H1 (cell line): ENCODE results near the gene PIK3R5. TPM values are rescaled to one million over a fixed set of nuclear protein-coding genes. Genes with fewer than 3 reads are reported as not detected.

ENCODE experiments used
- CTCF ChIA-PET: fragments of 300-600 bp; sonication (Branson Sonifier 250); formaldehyde crosslinking; loops from one replicate; lab custom pipeline; 2021; ENCODE audit not compliant: partially characterized antibody; lab: Charles Lee
- POLR2A ChIA-PET: fragments of 300-600 bp; sonication (Branson Sonifier 250); formaldehyde crosslinking; loops from one replicate; lab custom pipeline; 2021; ENCODE audit warnings: inconsistent platforms; ENCODE audit not compliant: partially characterized antibody; lab: Charles Lee
- DNase-seq, 2 experiments: peaks; one replicate each; pipeline versions ENCODE4 v3.0.0 to v3.0.0-alpha.2; 2010 to 2022; ENCODE audit warnings: low spot score in 2 of 2, low read depth in 1 of 2, mixed read lengths in 1 of 2
- FAIRE-seq: peaks from 2 replicates; lab custom pipeline; 2011; peaks lifted over from hg19 to GRCh38; lab: Jason Lieb, UNC
- H2AFZ ChIP-seq: 2 replicates; pipeline ENCODE4 v1.8.1; 2012; ENCODE audit warnings: low read length, inconsistent platforms
- H2AK5ac ChIP-seq: 2 replicates; pipeline ENCODE4 v1.6.1; 2013; ENCODE audit warnings: low read depth, low read length
- H2BK120ac ChIP-seq: replicated peaks from 2 replicates; pipeline ENCODE3; 2013; ENCODE audit warnings: low read depth, low read length, inconsistent platforms
- H2BK12ac ChIP-seq: 2 replicates; pipeline ENCODE4 v1.6.1; 2013; ENCODE audit warnings: low read depth, low read length
- H2BK15ac ChIP-seq: 2 replicates; pipeline ENCODE4 v1.6.1; 2013; ENCODE audit warnings: low read length
- H2BK20ac ChIP-seq: 2 replicates; pipeline ENCODE4 v1.6.1; 2013; ENCODE audit warnings: low read length
- H2BK5ac ChIP-seq: 2 replicates; pipeline ENCODE4 v1.6.1; 2013; ENCODE audit warnings: low read depth, low read length
- H3K14ac ChIP-seq: 2 replicates; pipeline ENCODE4 v1.6.1; 2013; ENCODE audit warnings: inconsistent platforms; ENCODE audit not compliant: insufficient read length
- H3K18ac ChIP-seq: 2 replicates; pipeline ENCODE4 v1.6.1; 2013; ENCODE audit warnings: low read length; ENCODE audit errors: extremely low read depth
- H3K23ac ChIP-seq: 2 replicates; pipeline ENCODE4 v1.6.1; 2013; ENCODE audit warnings: inconsistent platforms; ENCODE audit not compliant: insufficient read length
- H3K23me2 ChIP-seq: 2 replicates; pipeline ENCODE4 v1.6.1; 2013; ENCODE audit warnings: low read depth, low read length
- H3K27ac ChIP-seq: 2 replicates; pipeline ENCODE4 v1.6.1; 2011; ENCODE audit warnings: low read depth, low read length, inconsistent platforms
- H3K27me3 ChIP-seq, 4 experiments: replicated peaks in 1 of 4; 1 replicate in 1 of 4; 2 replicates in 3 of 4; pipeline versions ENCODE4 v1.6.1 to v1.8.1; 2011 to 2013; ENCODE audit warnings: low read length in 3 of 4, mild to moderate bottlenecking in 3 of 4, inconsistent platforms in 2 of 4, mixed read lengths in 2 of 4, moderate library complexity in 1 of 4; ENCODE audit not compliant: control insufficient read depth in 3 of 4, insufficient read depth in 3 of 4; ENCODE audit errors: extremely low read depth in 1 of 4
- H3K36me3 ChIP-seq, 4 experiments: 2 replicates each; pipeline versions ENCODE4 v1.6.1 to v1.8.1; 2011 to 2013; ENCODE audit warnings: mild to moderate bottlenecking in 4 of 4, low read length in 3 of 4, moderate library complexity in 2 of 4, control low read depth in 1 of 4, inconsistent platforms in 1 of 4; ENCODE audit not compliant: insufficient read depth in 4 of 4, control insufficient read depth in 2 of 4
- H3K4ac ChIP-seq: replicated peaks from 2 replicates; pipeline ENCODE3; 2013; ENCODE audit warnings: low read length, low read depth, mixed read lengths, inconsistent platforms; ENCODE audit not compliant: insufficient read length
- H3K4me1 ChIP-seq, 4 experiments: replicated peaks in 1 of 4; 1 replicate in 1 of 4; 2 replicates in 3 of 4; pipeline versions ENCODE4 v1.6.1 to v1.8.1; 2011 to 2013; ENCODE audit warnings: low read length in 3 of 4, inconsistent platforms in 2 of 4, mixed read lengths in 1 of 4; ENCODE audit not compliant: insufficient read depth in 4 of 4, control insufficient read depth in 3 of 4
- H3K4me2 ChIP-seq, 2 experiments: 2 replicates each; pipeline versions ENCODE4 v1.6.1 to v1.8.1; 2011 to 2013; ENCODE audit warnings: low read depth in 2 of 2, low read length in 2 of 2, control low read depth in 1 of 2, inconsistent platforms in 1 of 2, mild to moderate bottlenecking in 1 of 2; ENCODE audit not compliant: insufficient read depth in 1 of 2
- H3K4me3 ChIP-seq, 4 experiments: fragments of 200-600, 300-600 bp in 1 of 4; sonication (generic), shearing (Covaris generic), sonication (Bioruptor Twin) in 1 of 4; 2 replicates each; pipeline versions ENCODE4 v1.5.1 to v1.8.1; 2011 to 2016; ENCODE audit warnings: low read length in 4 of 4, low read depth in 3 of 4, control low read depth in 2 of 4, inconsistent platforms in 2 of 4, mild to moderate bottlenecking in 2 of 4, mixed read lengths in 1 of 4, moderate library complexity in 1 of 4; ENCODE audit not compliant: insufficient read depth in 2 of 4; ENCODE audit errors: extremely low read depth in 1 of 4
- H3K56ac ChIP-seq: replicated peaks from 2 replicates; pipeline ENCODE3; 2013; ENCODE audit warnings: low read depth, mild to moderate bottlenecking, mixed read lengths, low read length, inconsistent platforms; ENCODE audit not compliant: insufficient read length
- H3K79me1 ChIP-seq: 2 replicates; pipeline ENCODE4 v1.6.1; 2013; ENCODE audit warnings: low read depth, low read length, control low read depth
- H3K79me2 ChIP-seq, 2 experiments: 2 replicates each; pipeline versions ENCODE4 v1.6.1 to v1.8.1; 2012 to 2013; ENCODE audit warnings: low read length in 2 of 2, mild to moderate bottlenecking in 2 of 2, inconsistent platforms in 1 of 2; ENCODE audit not compliant: insufficient read depth in 2 of 2, control insufficient read depth in 1 of 2
- H3K9ac ChIP-seq, 4 experiments: replicated peaks in 1 of 4; 1 replicate in 1 of 4; 2 replicates in 3 of 4; pipeline versions ENCODE4 v1.6.1 to v1.8.1; 2011 to 2013; ENCODE audit warnings: low read depth in 3 of 4, low read length in 3 of 4, control low read depth in 2 of 4, mild to moderate bottlenecking in 2 of 4, moderate library complexity in 2 of 4, inconsistent platforms in 1 of 4; ENCODE audit errors: extremely low read depth in 1 of 4
- H3K9me3 ChIP-seq, 2 experiments: 2 replicates each; pipeline versions ENCODE4 v1.6.1 to v1.8.1; 2012 to 2013; ENCODE audit warnings: mild to moderate bottlenecking in 2 of 2, moderate library complexity in 2 of 2, control low read depth in 1 of 2, inconsistent platforms in 1 of 2, low read depth in 1 of 2, low read length in 1 of 2, mixed read lengths in 1 of 2; ENCODE audit not compliant: insufficient read depth in 2 of 2
- H4K20me1 ChIP-seq, 2 experiments: replicated peaks in 1 of 2; 2 replicates each; pipeline versions ENCODE3 to v1.8.1; 2011 to 2013; ENCODE audit warnings: inconsistent platforms in 2 of 2, low read length in 2 of 2, mild to moderate bottlenecking in 1 of 2; ENCODE audit not compliant: insufficient read depth in 2 of 2, control insufficient read depth in 1 of 2
- H4K5ac ChIP-seq: 2 replicates; pipeline ENCODE4 v1.6.1; 2013; ENCODE audit warnings: low read length, low read depth, mixed read lengths, inconsistent platforms; ENCODE audit not compliant: insufficient read length
- H4K8ac ChIP-seq: 2 replicates; pipeline ENCODE4 v1.8.0; 2013; ENCODE audit warnings: mild to moderate bottlenecking, moderate library complexity, low read length, inconsistent platforms; ENCODE audit not compliant: insufficient read depth; ENCODE audit errors: extremely low read depth
- H4K91ac ChIP-seq: replicated peaks from 2 replicates; pipeline ENCODE3; 2013; ENCODE audit warnings: low read length, mixed read lengths, inconsistent platforms; ENCODE audit not compliant: insufficient read length
- CHD2 ChIP-seq: IDR thresholded peaks from 2 replicates; pipeline ENCODE4 v1.6.1; 2012; ENCODE audit warnings: low read length, improper control_type of control experiment
- CTBP2 ChIP-seq: IDR thresholded peaks from 2 replicates; pipeline ENCODE4 v1.7.0; 2011; ENCODE audit warnings: borderline replicate concordance, mild to moderate bottlenecking, moderate library complexity, mixed read lengths, low read length; ENCODE audit not compliant: insufficient read depth, insufficient read length
- JUND ChIP-seq: IDR thresholded peaks from 2 replicates; pipeline ENCODE4 v1.6.1; 2011; ENCODE audit warnings: mild to moderate bottlenecking, improper control_type of control experiment, low read length
- POU5F1 ChIP-seq: IDR thresholded peaks from 2 replicates; pipeline ENCODE4 v1.6.1; 2011; ENCODE audit warnings: low read depth, mild to moderate bottlenecking, low read length, moderate library complexity
- SIN3A ChIP-seq, 2 experiments: IDR thresholded peaks in 1 of 2; conservative IDR thresholded peaks in 1 of 2; 2 replicates each; pipeline ENCODE4 v1.6.1; 2011 to 2012; ENCODE audit warnings: low read length in 2 of 2, improper control_type of control experiment in 1 of 2, low read depth in 1 of 2, mild to moderate bottlenecking in 1 of 2
- SP1 ChIP-seq: IDR thresholded peaks from 2 replicates; pipeline ENCODE4 v1.6.1; 2011; ENCODE audit warnings: low read depth, low read length
- SUZ12 ChIP-seq: fragments of 200-600 bp; sonication (generic); IDR thresholded peaks from 2 replicates; pipeline ENCODE4 v1.6.1; 2012; ENCODE audit warnings: mild to moderate bottlenecking, inconsistent platforms, low read length, moderate library complexity, mixed read lengths
- TAF7 ChIP-seq: optimal IDR thresholded peaks from 2 replicates; pipeline ENCODE3; 2011; ENCODE audit warnings: low read depth, mild to moderate bottlenecking, inconsistent platforms, low read length, moderate library complexity, borderline replicate concordance
- TBP ChIP-seq: IDR thresholded peaks from 2 replicates; pipeline ENCODE4 v1.6.1; 2011; ENCODE audit warnings: low read depth, low read length, improper control_type of control experiment
- WGBS, 2 experiments: shearing (Covaris generic) in 1 of 2; methylation state at CpG; one replicate each; pipeline versions ENCODE4 v1.1.6 to v1.1.7; 2013 to 2015; ENCODE audit warnings: low lambda C conversion rate in 2 of 2, mixed read lengths in 2 of 2, inconsistent platforms in 1 of 2, low coverage in 1 of 2, missing lambda C conversion rate in 1 of 2; ENCODE audit not compliant: insufficient replicate concordance in 2 of 2, insufficient coverage in 1 of 2, insufficient read length in 1 of 2; ENCODE audit errors: extremely low coverage in 1 of 2, missing lambda C conversion rate in 1 of 2; 5-methylcytosine and 5-hydroxymethylcytosine counted together
- polyA plus RNA-seq, 7 experiments: library from polyadenylated mRNA; depleted of rRNA in 3 of 7; stranded (reverse) in 5 of 7; unstranded in 2 of 7; fragments of >200 nt in 5 of 7; fragments of 200-250 nt in 2 of 7; gene quantifications; 1 replicate in 5 of 7; 2 replicates in 1 of 7; 4 replicates in 1 of 7; pipeline versions ENCODE4 v1.2.1 to v1.2.3, GENCODE V29; 2011 to 2013; ENCODE audit warnings: missing spikeins in 2 of 7, mixed read lengths in 2 of 7
- total RNA-seq: library from RNA; stranded (reverse); fragmentation: NEBNext Ultra II Directional; extraction: Animal tissue kit (Norgen Biotek cat#: 25700); gene quantifications from 2 replicates; pipeline ENCODE4 v1.2.1, GENCODE V29; 2021

PIK3R5 gene
- total and polyA plus RNA-seq, 2 of the 8 experiments (the other 6 are each of a cell fraction or from before 2014, with no cell fraction given) = 2.7 to 4.3 TPM

DNA sequence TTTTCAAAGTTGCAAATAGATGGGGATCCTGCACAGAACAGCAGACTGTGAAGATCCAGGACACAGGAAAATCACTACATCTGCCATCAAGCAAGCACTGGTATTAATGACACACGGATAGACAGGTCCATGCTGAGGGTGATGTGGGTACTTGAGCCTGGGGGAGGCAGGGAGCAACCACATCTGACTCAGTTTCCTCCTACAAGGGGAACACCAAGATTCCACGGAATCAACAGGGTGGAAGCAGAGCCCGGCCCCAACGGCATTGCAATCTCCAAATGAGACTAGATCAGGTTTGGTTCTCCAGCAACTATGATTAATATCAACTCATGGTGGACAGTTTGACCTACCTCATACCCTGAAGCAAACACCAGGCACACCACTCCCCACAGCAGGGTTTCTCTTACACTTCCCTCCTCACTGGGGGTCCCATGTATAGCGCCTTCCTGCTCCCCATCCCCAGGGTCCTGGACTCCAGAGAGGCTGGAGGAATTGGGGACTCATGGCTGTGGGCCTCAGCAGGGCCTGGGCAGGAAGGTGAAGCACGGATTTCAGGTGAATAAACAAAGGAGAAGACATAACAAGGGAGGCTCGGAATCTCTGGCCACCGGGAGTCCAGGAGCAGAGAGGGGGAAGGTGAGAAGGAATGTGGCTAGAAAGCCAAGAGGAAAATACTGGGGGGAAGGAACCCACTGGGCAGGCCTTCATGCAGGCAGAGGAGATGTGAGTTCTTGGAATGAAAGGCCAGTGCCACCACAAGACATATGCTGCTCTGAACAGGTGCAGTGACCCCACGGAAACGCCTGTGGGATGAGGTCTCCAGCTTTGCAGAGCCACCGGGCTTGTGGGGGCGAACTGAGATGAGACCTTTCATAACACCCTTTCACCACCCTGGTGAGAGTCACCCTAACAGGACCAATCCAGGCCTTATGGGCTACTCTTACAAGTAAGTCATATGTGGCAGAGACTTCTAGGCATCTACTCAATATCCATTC lies 68.6 kb downstream of the PIK3R5 start:
- Histone ChIP-seq H3K4me1 (peaks cover 0 to 21% (median 13%) of the 10 kb centered on the region in 4 experiments; a peak in 6 of 7 replicates), H3K79me2 (no peaks in the 10 kb centered on the region), H3K56ac (no peak overlapping the region), H3K4me3 (no peak overlapping the region), H2AFZ (no peak overlapping the region), H3K9ac (no peak overlapping the region), H4K20me1 (no peaks in the 10 kb centered on the region), H3K9me3 (no peaks in the 10 kb centered on the region), H3K36me3 (no peaks in the 10 kb centered on the region), H2BK5ac (no peak overlapping the region), H3K18ac (no peak overlapping the region), H3K27ac (no peak overlapping the region), H2AK5ac (no peak overlapping the region), H3K79me1 (no peaks in the 10 kb centered on the region), H3K23ac (no peak overlapping the region), H4K91ac (no peak overlapping the region), H4K8ac (no peak overlapping the region), H2BK12ac (no peak overlapping the region), H4K5ac (no peak overlapping the region), H3K23me2 (peaks cover 3% of the 10 kb centered on the region; the same call in 1 of the 2 replicates), H2BK20ac (no peak overlapping the region), H3K4ac (no peak overlapping the region), H2BK120ac (no peak overlapping the region), H3K27me3 (no peaks in the 10 kb centered on the region; a peak in 1 of 7 replicates), H2BK15ac (no peak overlapping the region), H3K4me2 (no peak overlapping the region), H3K14ac (no peak overlapping the region)
- 76% methylated on average over 12 of the region's 12 CpGs; no CpG with 5 or more reads in 1 of the 2 experiments for WGBS, 2 experiments
- ChIA-PET POLR2A (no interaction called here), CTCF (interaction anchor here (1.2 to 10.4 kb wide), 6 partner anchors 11 to 105 kb away, joined by 4 to 107 read pairs (median 12); no protein-coding TSS in a partner anchor)
- no peak for FAIRE-seq
- DNase-seq = no peak
- TF ChIP-seq JUND (no peak), CHD2 (no peak), SUZ12 (no peak), CTBP2 (no peak), TAF7 (no peak), POU5F1 (no peak), TBP (no peak), SP1 (no peak), SIN3A (conservative IDR thresholded peaks at IDR 0.05 in 1 of 2, IDR thresholded peaks at IDR 0.05 in 1 of 2; ENCODE audit: low read depth in 1 of 2, low read length in 2 of 2) (no peak)
